Measurements from ENCODE around the gene UTP3.
"Not testable (repeated sequence)": the region's sequence is repeated elsewhere in the genome, so short reads cannot be mapped to it uniquely, and the experiment has no call there.

UTP3 gene

GRCh38 chr4:70687821-70688794 is at the start of gene UTP3:
TSS of gene UTP3 (plus strand) at chr4:70688532. CDS start at chr4:70688678, 146 bp downstream.
- DNase-seq (ENCODE audit: low read depth): peak; percentile 99

GRCh38 chr4:70640192-70640591 is 48.1 kb upstream of the UTP3 start:
- no peak for DNase-seq (ENCODE audit: low read depth)

GRCh38 chr4:70650741-70651140 is 37.6 kb upstream of the UTP3 start:
- not testable (repeated sequence) for DNase-seq (ENCODE audit: low read depth)

- peak; percentile 29 for DNase-seq (ENCODE audit: low read depth)
Observed at GRCh38 chr4:70651864-70652506, 36.3 kb upstream of the UTP3 start.

GRCh38 chr4:70654605-70655011 is 33.7 kb upstream of the UTP3 start:
- peak; percentile 43 for DNase-seq (ENCODE audit: low read depth)

GRCh38 chr4:70657326-70657725 is 31.0 kb upstream of the UTP3 start:
- no peak for DNase-seq (ENCODE audit: low read depth)

- no peak for DNase-seq (ENCODE audit: low read depth)
Observed at GRCh38 chr4:70658418-70658817, 29.9 kb upstream of the UTP3 start.

- no peak for DNase-seq (ENCODE audit: low read depth)
Observed at GRCh38 chr4:70660106-70660505, 28.2 kb upstream of the UTP3 start.

GRCh38 chr4:70661309-70661922 is 26.9 kb upstream of the UTP3 start:
- not testable (repeated sequence) for DNase-seq (ENCODE audit: low read depth)

- DNase-seq (ENCODE audit: low read depth): peak; percentile 55
Observed at GRCh38 chr4:70666369-70666768, 22.0 kb upstream of the UTP3 start, which contains the start of gene JCHAIN. TSS of gene JCHAIN (minus strand) at chr4:70666508. CDS start at chr4:70666490, 18 bp downstream.

- DNase-seq (ENCODE audit: low read depth): peak; percentile 38
Observed at GRCh38 chr4:70667740-70668535, 20.4 kb upstream of the UTP3 start.

GRCh38 chr4:70670332-70671014 is 17.9 kb upstream of the UTP3 start:
- peak; percentile 62 for DNase-seq (ENCODE audit: low read depth)

- no peak for DNase-seq (ENCODE audit: low read depth)
Observed at GRCh38 chr4:70671091-70671490, 17.2 kb upstream of the UTP3 start.

- no peak for DNase-seq (ENCODE audit: low read depth)
Observed at GRCh38 chr4:70674191-70674590, 14.1 kb upstream of the UTP3 start.

- no peak for DNase-seq (ENCODE audit: low read depth)
Observed at GRCh38 chr4:70674731-70675130, 13.6 kb upstream of the UTP3 start.

- no peak for DNase-seq (ENCODE audit: low read depth)
Observed at GRCh38 chr4:70676554-70677090, 11.7 kb upstream of the UTP3 start.

GRCh38 chr4:70678383-70678999 is 9.8 kb upstream of the UTP3 start:
- DNase-seq (ENCODE audit: low read depth): no peak

GRCh38 chr4:70680934-70681333 is 7.4 kb upstream of the UTP3 start:
- no peak for DNase-seq (ENCODE audit: low read depth)

GRCh38 chr4:70681704-70682103 is 6.6 kb upstream of the UTP3 start:
- no peak for DNase-seq (ENCODE audit: low read depth)

- not testable (repeated sequence) for DNase-seq (ENCODE audit: low read depth)
Observed at GRCh38 chr4:70682142-70682541, 6.2 kb upstream of the UTP3 start.

Measured in iris pigment epithelial cell (primary cell).